DOHH2 (cell line): Measurements from ENCODE around the gene METTL14.

ENCODE experiments used
- H3F3A ChIP-seq: fragments of 200-600 bp; sonication (generic), shearing (Covaris generic); 2 replicates; pipeline ENCODE4 v1.6.0; 2016; ENCODE audit warnings: antibody characterized with exemption, mild to moderate bottlenecking; ENCODE audit not compliant: control insufficient read depth, insufficient read depth
- H3K27ac ChIP-seq: fragments of 200-600 bp; sonication (generic); 2 replicates; pipeline ENCODE4 v1.5.1; 2014; ENCODE audit warnings: low read depth, mild to moderate bottlenecking, low read length, moderate library complexity
- H3K27me3 ChIP-seq: fragments of 200-600 bp; sonication (generic); 2 replicates; pipeline ENCODE4 v1.6.1; 2014; ENCODE audit warnings: mild to moderate bottlenecking, low read length, mixed read lengths; ENCODE audit not compliant: control insufficient read depth
- H3K36me3 ChIP-seq: fragments of 200-600 bp; sonication (generic); 2 replicates; pipeline ENCODE4 v1.6.1; 2014; ENCODE audit warnings: mild to moderate bottlenecking, low read length, moderate library complexity, mixed read lengths; ENCODE audit not compliant: control insufficient read depth
- H3K4me1 ChIP-seq: fragments of 200-600 bp; sonication (generic); 2 replicates; pipeline ENCODE4 v1.6.1; 2014; ENCODE audit warnings: mild to moderate bottlenecking, low read length, mixed read lengths; ENCODE audit not compliant: control insufficient read depth
- H3K4me2 ChIP-seq: fragments of 200-600 bp; sonication (generic); 2 replicates; pipeline ENCODE4 v1.6.0; 2014; ENCODE audit warnings: mild to moderate bottlenecking, low read length, moderate library complexity
- H3K4me3 ChIP-seq: fragments of 200-600 bp; sonication (generic); 2 replicates; pipeline ENCODE4 v1.5.1; 2014; ENCODE audit warnings: mild to moderate bottlenecking, low read length, mixed read lengths
- H3K79me2 ChIP-seq: fragments of 200-600 bp; sonication (generic); 2 replicates; pipeline ENCODE4 v1.6.1; 2014; ENCODE audit warnings: mild to moderate bottlenecking, low read length, mixed read lengths; ENCODE audit not compliant: control insufficient read depth
- H3K9me2 ChIP-seq: fragments of 200-600 bp; sonication (generic); replicated peaks from 2 replicates; pipeline ENCODE4 v1.6.1; 2014; ENCODE audit warnings: mild to moderate bottlenecking, low read length, mixed read lengths; ENCODE audit not compliant: control insufficient read depth
- H3K9me3 ChIP-seq: fragments of 200-600 bp; sonication (generic); 2 replicates; pipeline ENCODE4 v1.6.1; 2014; ENCODE audit warnings: antibody characterized with exemption, low read length, mixed read lengths; ENCODE audit not compliant: control insufficient read depth, insufficient read depth
- H4K20me1 ChIP-seq: fragments of 200-600 bp; sonication (generic); 2 replicates; pipeline ENCODE4 v1.6.0; 2014; ENCODE audit warnings: low read depth, mild to moderate bottlenecking, antibody characterized with exemption, low read length, moderate library complexity; ENCODE audit not compliant: control insufficient read depth, insufficient read depth
- EZH2phosphoT487 ChIP-seq: fragments of 200-600 bp; sonication (generic); IDR thresholded peaks from 2 replicates; pipeline ENCODE4 v1.6.1; 2017; ENCODE audit warnings: borderline replicate concordance, mild to moderate bottlenecking, antibody characterized with exemption, low read length, moderate library complexity, mixed read lengths
- TF ChIP-seq, protein P1 (sequence below): fragments of 200-600 bp; sonication (generic); IDR thresholded peaks from one replicate; pipeline ENCODE4 v1.5.1; 2014; ENCODE audit warnings: antibody characterized with exemption, mild to moderate bottlenecking, low read depth, low read length; ENCODE audit not compliant: poor library complexity, severe bottlenecking

Gene METTL14

DNA sequence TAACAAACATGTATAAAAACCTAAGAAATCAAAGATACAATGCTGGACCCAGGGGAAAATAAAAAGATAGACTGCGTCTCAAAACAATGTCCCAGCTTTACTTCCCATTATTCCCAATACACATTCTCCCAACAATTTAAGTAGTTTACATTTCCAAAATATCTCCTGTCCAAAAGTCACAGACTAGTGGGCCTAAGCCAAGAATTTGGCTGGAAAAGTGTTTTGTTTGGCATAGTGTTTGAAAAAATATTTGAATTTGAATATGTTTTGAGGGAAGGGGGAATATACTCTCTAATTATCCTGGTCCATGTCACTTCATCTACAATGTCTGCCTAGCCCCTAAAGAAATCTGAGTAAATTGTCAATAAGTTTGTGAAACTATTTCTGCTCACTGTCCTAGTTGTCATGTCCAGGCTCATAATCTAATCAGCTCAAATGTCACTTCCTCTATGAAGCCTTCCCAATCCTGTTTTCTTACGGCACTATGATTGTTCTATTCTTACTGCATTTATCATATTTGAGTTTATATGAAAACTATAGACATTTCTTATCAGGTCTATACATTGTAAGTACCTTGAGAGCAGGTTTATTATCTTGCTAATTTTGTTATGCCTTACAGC lies 76.3 kb downstream of the METTL14 start:
- Histone ChIP-seq H3K36me3 (peaks cover 33% of the 10 kb centered on the region), H3K9me3 (no peaks in the 10 kb centered on the region), H3K4me1 (peaks cover 57% of the 10 kb centered on the region), H3K79me2 (peaks cover 12% of the 10 kb centered on the region), H4K20me1 (no peaks in the 10 kb centered on the region), H3K9me2 (no peaks in the 10 kb centered on the region), H3K27ac (peak overlapping the region; percentile 88), H3K4me3 (peak overlapping the region; percentile 75), H3K4me2 (peak overlapping the region; percentile 84), H3F3A (peaks cover 22% of the 10 kb centered on the region), H3K27me3 (no peaks in the 10 kb centered on the region)
- TF ChIP-seq EZH2phosphoT487: no peak
- TF ChIP-seq, protein P1, sequence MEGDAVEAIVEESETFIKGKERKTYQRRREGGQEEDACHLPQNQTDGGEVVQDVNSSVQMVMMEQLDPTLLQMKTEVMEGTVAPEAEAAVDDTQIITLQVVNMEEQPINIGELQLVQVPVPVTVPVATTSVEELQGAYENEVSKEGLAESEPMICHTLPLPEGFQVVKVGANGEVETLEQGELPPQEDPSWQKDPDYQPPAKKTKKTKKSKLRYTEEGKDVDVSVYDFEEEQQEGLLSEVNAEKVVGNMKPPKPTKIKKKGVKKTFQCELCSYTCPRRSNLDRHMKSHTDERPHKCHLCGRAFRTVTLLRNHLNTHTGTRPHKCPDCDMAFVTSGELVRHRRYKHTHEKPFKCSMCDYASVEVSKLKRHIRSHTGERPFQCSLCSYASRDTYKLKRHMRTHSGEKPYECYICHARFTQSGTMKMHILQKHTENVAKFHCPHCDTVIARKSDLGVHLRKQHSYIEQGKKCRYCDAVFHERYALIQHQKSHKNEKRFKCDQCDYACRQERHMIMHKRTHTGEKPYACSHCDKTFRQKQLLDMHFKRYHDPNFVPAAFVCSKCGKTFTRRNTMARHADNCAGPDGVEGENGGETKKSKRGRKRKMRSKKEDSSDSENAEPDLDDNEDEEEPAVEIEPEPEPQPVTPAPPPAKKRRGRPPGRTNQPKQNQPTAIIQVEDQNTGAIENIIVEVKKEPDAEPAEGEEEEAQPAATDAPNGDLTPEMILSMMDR: no peak

DNA sequence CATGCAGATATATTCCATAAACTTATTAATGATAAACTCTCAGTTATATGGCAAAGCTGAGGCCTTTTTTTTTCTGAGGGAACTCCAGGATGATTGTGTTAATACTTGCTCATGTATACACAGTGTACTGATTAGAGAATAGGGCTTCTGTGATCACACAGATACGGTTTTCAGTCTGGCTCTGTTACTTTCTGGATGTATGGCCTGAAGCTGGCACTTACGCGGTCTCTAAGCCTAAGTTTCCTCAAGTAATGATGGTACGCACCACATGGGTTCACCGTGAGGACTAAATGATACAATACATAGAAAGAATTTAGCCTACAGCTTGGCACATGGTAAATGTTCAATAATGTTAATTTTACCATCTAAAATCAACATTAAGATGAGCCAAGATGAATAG lies 77.0 kb downstream of the METTL14 start:
- Histone ChIP-seq H3K36me3 (peaks cover 30% of the 10 kb centered on the region), H3K9me3 (no peaks in the 10 kb centered on the region), H3K9me2 (no peaks in the 10 kb centered on the region), H3K27ac (peak overlapping the region; percentile 88), H3K4me2 (peak overlapping the region; percentile 84), H4K20me1 (no peaks in the 10 kb centered on the region), H3K4me1 (peaks cover 51% of the 10 kb centered on the region), H3F3A (peaks cover 22% of the 10 kb centered on the region), H3K27me3 (no peaks in the 10 kb centered on the region), H3K4me3 (peak overlapping the region; percentile 75), H3K79me2 (peaks cover 12% of the 10 kb centered on the region)
- TF ChIP-seq, protein P1: no peak
- TF ChIP-seq EZH2phosphoT487: no peak

DNA sequence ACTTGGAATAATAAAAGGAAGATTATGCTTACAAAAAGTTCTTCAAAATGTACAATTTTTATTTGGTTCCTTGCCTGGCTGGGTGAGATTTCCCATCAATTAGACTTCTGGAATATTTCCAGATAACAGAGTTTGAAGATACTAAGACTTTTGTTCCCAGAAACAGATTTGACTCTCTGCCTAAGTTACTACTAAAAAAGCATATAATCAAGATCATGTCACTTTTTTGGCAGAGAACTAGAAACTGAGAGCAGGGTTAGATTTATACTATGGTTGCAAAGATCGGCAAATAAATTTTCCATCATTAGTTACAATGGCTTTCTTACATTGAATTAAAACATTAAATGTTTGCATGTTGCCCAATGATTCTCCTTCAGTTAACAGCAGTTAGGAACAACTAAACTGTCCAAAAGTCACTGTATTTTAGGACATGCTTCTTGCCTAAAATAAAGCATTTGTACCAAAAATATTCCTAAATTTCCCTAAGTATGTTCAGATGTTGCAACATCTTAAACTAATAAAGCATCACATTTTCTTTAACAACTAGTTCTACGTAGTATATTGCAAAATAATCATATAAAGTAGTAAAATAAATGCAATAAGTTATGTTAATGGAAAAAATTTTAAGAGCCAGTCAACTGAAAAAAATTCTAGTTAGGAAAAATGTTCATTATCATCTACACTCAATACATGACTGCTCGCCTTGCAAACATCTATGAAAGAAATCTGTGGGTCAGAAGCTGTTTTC lies 77.7 kb downstream of the METTL14 start:
- Histone ChIP-seq H3K4me2 (0 out of 2 replicates have a peak overlapping the region, but pooled peaks have one; percentile 6), H3F3A (peaks cover 22% of the 10 kb centered on the region)

More for the DNA sequence above, 77.7 kb downstream of the METTL14 start:
- Histone ChIP-seq H3K27ac (no peak overlapping the region), H3K4me1 (peaks cover 43% of the 10 kb centered on the region), H3K36me3 (peaks cover 27% of the 10 kb centered on the region), H3K4me3 (no peak overlapping the region), H3K9me2 (no peaks in the 10 kb centered on the region), H3K27me3 (no peaks in the 10 kb centered on the region), H4K20me1 (no peaks in the 10 kb centered on the region), H3K9me3 (no peaks in the 10 kb centered on the region), H3K79me2 (peaks cover 12% of the 10 kb centered on the region)
- no peak for TF ChIP-seq EZH2phosphoT487
- TF ChIP-seq, protein P1: no peak
